ENCODE measurements around the gene AMPD2. TPM values are rescaled to one million over a fixed set of nuclear protein-coding genes. Genes with fewer than 3 reads are reported as not detected.
A peak's percentile ranks its signal among the peaks of the same experiment; 100 is the strongest.

AMPD2 gene
- polyA plus RNA-seq, 3 donors: 75.0 to 961 (median 117) TPM

DNA sequence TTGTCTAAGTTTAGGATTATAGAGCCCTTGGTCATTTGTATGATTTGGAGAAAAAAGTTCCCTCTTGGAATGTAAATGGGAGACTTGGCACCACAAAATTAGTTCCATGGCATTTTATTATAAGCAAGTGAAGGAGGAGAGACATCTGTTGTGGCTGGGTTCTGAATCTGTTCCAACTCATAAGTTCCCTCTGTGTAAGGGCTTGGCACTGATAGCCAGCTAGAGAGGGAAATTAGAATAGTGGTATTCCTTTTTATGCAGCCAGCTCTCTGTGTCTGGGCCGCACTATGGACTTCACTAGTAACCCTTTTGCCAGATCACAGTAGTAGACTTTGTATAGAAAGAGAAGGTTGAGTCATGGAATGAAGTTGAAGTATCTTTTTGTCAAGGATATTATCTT, 40.1 kb upstream of the AMPD2 start:
- H4K20me1 ChIP-seq (ENCODE audit: insufficient read depth, low read length): peaks cover 78% of the 10 kb centered on the region
- H3K79me2 ChIP-seq (ENCODE audit: insufficient read depth, low read length): peaks cover 60% of the 10 kb centered on the region
- Mint-ChIP-seq H3K4me3 (no peak overlapping the region), H3K27ac (peak overlapping the region in 1 of 7 donors; percentile 69), H3K27me3 (ENCODE audit: low read depth in 3 of 3) (peaks cover 0 to 1% (median 0%) of the 10 kb centered on the region in 3 donors), H3K9me3 (peaks cover 0 to 1% (median 0%) of the 10 kb centered on the region in 7 donors), H3K4me1 (peaks cover 8% of the 10 kb centered on the region), H3K36me3 (peaks cover 61 to 96% of the 10 kb centered on the region in 2 donors)
- WGBS (ENCODE audit: insufficient coverage): 100% methylated on average over 1 of the region's 1 CpG
- H3K4me1 ChIP-seq (ENCODE audit: control insufficient read depth in 1 of 2, insufficient read depth in 2 of 2, low read length in 2 of 2): peaks cover 8 to 11% of the 10 kb centered on the region in 2 donors
- intact Hi-C loops (cut with micrococcal nuclease): no loop called here
- no peak overlapping the region for H3K9ac ChIP-seq (ENCODE audit: insufficient read depth, low read length, poor library complexity, severe bottlenecking)
- no peak overlapping the region for H3K27ac ChIP-seq (ENCODE audit: low read depth in 1 of 2, low read length in 2 of 2)
- H3K36me3 ChIP-seq (replicated peaks in 1 of 2; ENCODE audit: control insufficient read depth in 1 of 2, insufficient read depth in 2 of 2, low read length in 2 of 2): peaks cover 64 to 90% of the 10 kb centered on the region in 2 donors
- DNase-seq: no peak
- H3K4me3 ChIP-seq (replicated peaks in 1 of 3; ENCODE audit: low read depth in 2 of 3, low read length in 3 of 3): no peak overlapping the region
- TF ChIP-seq, protein P1, sequence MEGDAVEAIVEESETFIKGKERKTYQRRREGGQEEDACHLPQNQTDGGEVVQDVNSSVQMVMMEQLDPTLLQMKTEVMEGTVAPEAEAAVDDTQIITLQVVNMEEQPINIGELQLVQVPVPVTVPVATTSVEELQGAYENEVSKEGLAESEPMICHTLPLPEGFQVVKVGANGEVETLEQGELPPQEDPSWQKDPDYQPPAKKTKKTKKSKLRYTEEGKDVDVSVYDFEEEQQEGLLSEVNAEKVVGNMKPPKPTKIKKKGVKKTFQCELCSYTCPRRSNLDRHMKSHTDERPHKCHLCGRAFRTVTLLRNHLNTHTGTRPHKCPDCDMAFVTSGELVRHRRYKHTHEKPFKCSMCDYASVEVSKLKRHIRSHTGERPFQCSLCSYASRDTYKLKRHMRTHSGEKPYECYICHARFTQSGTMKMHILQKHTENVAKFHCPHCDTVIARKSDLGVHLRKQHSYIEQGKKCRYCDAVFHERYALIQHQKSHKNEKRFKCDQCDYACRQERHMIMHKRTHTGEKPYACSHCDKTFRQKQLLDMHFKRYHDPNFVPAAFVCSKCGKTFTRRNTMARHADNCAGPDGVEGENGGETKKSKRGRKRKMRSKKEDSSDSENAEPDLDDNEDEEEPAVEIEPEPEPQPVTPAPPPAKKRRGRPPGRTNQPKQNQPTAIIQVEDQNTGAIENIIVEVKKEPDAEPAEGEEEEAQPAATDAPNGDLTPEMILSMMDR (IDR thresholded peaks at IDR 0.05): no peak
- H3K27me3 ChIP-seq (ENCODE audit: control insufficient read depth in 2 of 2, insufficient read depth in 2 of 2, low read length in 2 of 2): no peaks in the 10 kb centered on the region
- H3K4me2 ChIP-seq (replicated peaks; ENCODE audit: extremely low read depth, low read length, poor library complexity, severe bottlenecking): no peak overlapping the region
- no peaks in the 10 kb centered on the region for H3K9me3 ChIP-seq (replicated peaks in 1 of 2; ENCODE audit: control insufficient read depth in 1 of 2, insufficient read depth in 1 of 2, low read length in 2 of 2)
- no peak overlapping the region for H2AFZ ChIP-seq (ENCODE audit: insufficient read depth, low read depth, low read length, poor library complexity, severe bottlenecking)

DNA sequence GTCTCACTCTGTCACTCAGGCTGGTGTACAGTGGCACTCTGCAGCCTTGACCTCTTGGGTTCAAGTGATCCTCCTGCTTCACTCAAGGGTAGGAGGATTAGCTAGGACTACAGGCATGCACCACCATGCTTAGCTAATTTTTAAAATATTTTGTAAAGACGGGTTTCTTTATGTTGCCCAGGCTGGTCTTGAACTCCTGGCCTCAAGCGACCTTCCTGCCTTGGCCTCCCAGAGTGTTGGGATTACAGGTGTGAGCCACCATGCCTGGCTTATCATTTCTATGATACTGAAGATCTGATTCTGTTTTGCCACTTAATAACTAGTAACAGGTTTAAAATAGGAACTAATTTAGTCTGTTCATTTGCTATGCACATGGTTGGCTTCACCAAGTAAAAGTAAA, 37.6 kb upstream of the AMPD2 start:
- peaks cover 65 to 95% of the 10 kb centered on the region in 2 donors for H3K36me3 Mint-ChIP-seq
- no peaks in the 10 kb centered on the region for H3K9me3 ChIP-seq (replicated peaks in 1 of 2; ENCODE audit: control insufficient read depth in 1 of 2, insufficient read depth in 1 of 2, low read length in 2 of 2)
- H3K4me2 ChIP-seq (replicated peaks; ENCODE audit: extremely low read depth, low read length, poor library complexity, severe bottlenecking): no peak overlapping the region
- no peaks in the 10 kb centered on the region for H3K27me3 ChIP-seq (ENCODE audit: control insufficient read depth in 2 of 2, insufficient read depth in 2 of 2, low read length in 2 of 2)
- 100% methylated on average over 1 of the region's 2 CpGs for WGBS (ENCODE audit: insufficient coverage)
- H3K9me3 Mint-ChIP-seq: no peaks in the 10 kb centered on the region
- no peak overlapping the region for H3K27ac ChIP-seq (ENCODE audit: low read depth in 1 of 2, low read length in 2 of 2)
- no peaks in the 10 kb centered on the region for H3K4me1 Mint-ChIP-seq
- TF ChIP-seq, protein P1 (IDR thresholded peaks at IDR 0.05): no peak
- peaks cover 80 to 98% of the 10 kb centered on the region in 2 donors for H3K36me3 ChIP-seq (replicated peaks in 1 of 2; ENCODE audit: control insufficient read depth in 1 of 2, insufficient read depth in 2 of 2, low read length in 2 of 2)
- no peak overlapping the region for H2AFZ ChIP-seq (ENCODE audit: insufficient read depth, low read depth, low read length, poor library complexity, severe bottlenecking)
- peaks cover 0 to 1% (median 0%) of the 10 kb centered on the region in 3 donors for H3K27me3 Mint-ChIP-seq (ENCODE audit: low read depth in 3 of 3)
- intact Hi-C loops (cut with micrococcal nuclease): no loop called here
- H3K4me3 Mint-ChIP-seq: no peak overlapping the region
- peaks cover 43% of the 10 kb centered on the region for H3K79me2 ChIP-seq (ENCODE audit: insufficient read depth, low read length)
- no peaks in the 10 kb centered on the region for H3K4me1 ChIP-seq (ENCODE audit: control insufficient read depth in 1 of 2, insufficient read depth in 2 of 2, low read length in 2 of 2)
- H3K27ac Mint-ChIP-seq: no peak overlapping the region
- no peak for DNase-seq
- H3K4me3 ChIP-seq (replicated peaks in 1 of 3; ENCODE audit: low read depth in 2 of 3, low read length in 3 of 3): no peak overlapping the region
- H3K9ac ChIP-seq (ENCODE audit: insufficient read depth, low read length, poor library complexity, severe bottlenecking): no peak overlapping the region
- H4K20me1 ChIP-seq (ENCODE audit: insufficient read depth, low read length): peaks cover 80% of the 10 kb centered on the region
